ENCODE results near the gene PDIA5.

The PDIA5 gene

DNA sequence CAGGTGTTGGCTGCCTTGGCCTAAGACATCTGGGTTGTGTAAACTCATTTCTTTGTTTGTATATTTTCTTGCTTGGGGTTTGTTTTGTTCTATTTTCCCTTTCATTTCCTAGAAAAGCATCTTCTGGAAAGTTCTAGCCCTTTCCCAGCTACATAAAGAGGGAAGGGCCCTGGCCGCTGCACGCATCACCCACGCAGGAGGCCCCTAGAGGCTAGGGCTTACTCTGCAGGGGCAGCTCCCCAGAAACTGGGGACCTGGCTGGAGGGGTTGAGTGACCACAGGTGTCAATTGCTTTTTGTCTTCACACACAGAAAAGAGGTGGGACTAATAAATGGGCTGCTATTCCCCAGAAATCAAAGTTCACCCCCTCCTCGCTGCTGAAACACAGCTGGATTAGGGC is 52.6 kb downstream of the PDIA5 start:
- no peaks in the 10 kb centered on the region for H3K27me3 Mint-ChIP-seq
- H3K4me1 Mint-ChIP-seq: no peaks in the 10 kb centered on the region
- H3K27ac Mint-ChIP-seq: no peak overlapping the region
- no peak overlapping the region for H3K4me3 Mint-ChIP-seq
- peaks cover 22% of the 10 kb centered on the region for H3K36me3 Mint-ChIP-seq
- ATAC-seq (ENCODE audit: low read depth) (no peak), DNase-seq (ENCODE audit: low spot score in 2 of 2) (no peak)
- H3K9me3 Mint-ChIP-seq: no peaks in the 10 kb centered on the region

DNA sequence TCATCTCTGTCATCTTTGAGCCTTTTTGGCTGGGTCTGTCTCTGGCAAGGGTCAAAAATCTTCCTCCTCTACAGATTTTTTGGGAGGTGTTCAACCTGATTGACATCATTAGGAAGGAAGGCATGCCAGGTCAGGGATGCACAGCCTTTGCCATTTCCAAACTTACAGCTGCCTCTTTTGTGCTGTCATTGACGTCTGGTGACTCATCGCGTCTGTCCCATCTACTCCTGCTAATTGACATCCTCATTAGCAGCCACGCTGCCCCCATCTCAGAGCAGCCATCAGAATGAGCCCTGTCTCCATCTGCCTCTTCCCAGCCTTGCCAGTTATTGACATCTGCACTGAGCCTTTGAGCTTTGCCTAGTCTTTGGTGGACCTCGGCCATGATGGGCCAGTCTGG is 53.0 kb downstream of the PDIA5 start:
- DNase-seq (ENCODE audit: low spot score in 2 of 2) (no peak), ATAC-seq (ENCODE audit: low read depth) (no peak)
- H3K36me3 Mint-ChIP-seq: peaks cover 22% of the 10 kb centered on the region
- H3K27me3 Mint-ChIP-seq: no peaks in the 10 kb centered on the region
- no peaks in the 10 kb centered on the region for H3K9me3 Mint-ChIP-seq
- no peaks in the 10 kb centered on the region for H3K4me1 Mint-ChIP-seq
- no peak overlapping the region for H3K4me3 Mint-ChIP-seq
- H3K27ac Mint-ChIP-seq: no peak overlapping the region

DNA sequence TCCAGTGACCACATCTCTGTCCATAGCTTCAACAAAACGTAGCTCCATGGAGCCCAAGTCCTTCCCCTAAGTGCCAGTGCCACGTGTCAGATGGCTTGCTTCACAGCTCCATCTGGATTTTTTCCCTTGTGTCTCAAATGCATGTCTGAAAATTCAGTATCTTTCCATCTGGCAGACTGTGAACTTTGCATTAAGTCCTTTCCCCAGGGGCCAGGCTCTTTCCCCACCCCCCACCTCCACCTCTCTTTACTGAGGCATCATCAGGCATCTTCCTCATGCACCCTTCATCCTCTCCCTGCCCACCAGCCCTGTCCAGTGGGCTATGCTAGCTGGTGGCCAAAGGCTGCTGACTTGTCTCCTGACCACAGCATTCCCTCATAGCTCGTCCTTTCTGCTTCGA is 53.7 kb downstream of the PDIA5 start:
- no peak for DNase-seq (ENCODE audit: low spot score in 2 of 2)
- Mint-ChIP-seq H3K27ac (no peak overlapping the region), H3K9me3 (no peaks in the 10 kb centered on the region), H3K4me1 (no peaks in the 10 kb centered on the region), H3K36me3 (peaks cover 22% of the 10 kb centered on the region), H3K4me3 (no peak overlapping the region), H3K27me3 (no peaks in the 10 kb centered on the region)
- no peak for ATAC-seq (ENCODE audit: low read depth)

GRCh38 chr3:123122057-123122456 is 55.2 kb downstream of the PDIA5 start:
- DNase-seq (ENCODE audit: low spot score in 2 of 2) (no peak), ATAC-seq (ENCODE audit: low read depth) (no peak)
- H3K27ac Mint-ChIP-seq: no peak overlapping the region
- no peaks in the 10 kb centered on the region for H3K4me1 Mint-ChIP-seq
- H3K36me3 Mint-ChIP-seq: peaks cover 17% of the 10 kb centered on the region
- H3K27me3 Mint-ChIP-seq: no peaks in the 10 kb centered on the region
- no peak overlapping the region for H3K4me3 Mint-ChIP-seq
- H3K9me3 Mint-ChIP-seq: no peaks in the 10 kb centered on the region

GRCh38 chr3:123122525-123123315 is 55.9 kb downstream of the PDIA5 start:
- H3K27ac Mint-ChIP-seq: no peak overlapping the region

DNA sequence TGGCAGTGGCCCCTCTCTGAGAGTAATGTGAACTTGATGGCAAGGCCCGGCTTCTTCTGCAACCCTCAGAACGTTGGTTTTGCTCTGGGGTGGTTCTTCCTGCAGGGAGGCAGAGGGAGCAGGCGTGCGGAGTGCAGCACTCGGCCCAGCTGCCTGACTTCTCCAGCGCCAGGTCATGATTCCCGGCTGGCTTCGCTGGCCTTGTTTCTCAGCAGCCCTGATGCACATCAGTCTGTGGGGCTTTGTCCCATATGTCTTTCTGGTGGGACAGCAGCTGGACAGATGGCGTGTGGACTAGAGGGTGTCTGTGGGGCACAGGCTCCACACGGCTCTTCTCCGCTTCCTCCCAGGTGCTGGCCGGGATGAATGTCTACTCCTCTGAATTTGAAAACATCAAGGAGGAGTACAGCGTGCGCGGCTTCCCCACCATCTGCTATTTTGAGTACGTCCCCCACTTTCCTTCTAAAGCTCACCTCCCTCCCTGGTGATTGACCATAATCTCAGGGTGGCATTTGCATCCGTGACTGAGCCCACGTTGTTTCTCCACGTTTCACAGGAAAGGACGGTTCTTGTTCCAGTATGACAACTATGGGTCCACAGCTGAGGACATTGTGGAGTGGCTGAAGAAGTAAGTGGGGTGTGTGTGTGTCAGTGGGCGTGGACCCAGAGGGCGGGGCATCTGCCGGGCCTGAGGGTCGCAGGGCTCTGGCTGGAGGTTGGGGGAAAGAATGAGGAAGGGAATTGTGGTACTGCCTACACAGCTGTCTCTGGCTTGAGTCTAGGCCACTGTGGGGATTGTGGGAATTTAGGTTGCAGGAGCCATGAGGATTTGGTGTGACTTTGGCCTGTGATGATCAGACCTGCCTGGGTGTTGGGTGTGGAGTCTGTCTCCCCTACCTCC is 57.1 kb downstream of the PDIA5 start:
- peaks cover 13% of the 10 kb centered on the region for H3K36me3 Mint-ChIP-seq
- no peak overlapping the region for H3K4me3 Mint-ChIP-seq

More at GRCh38 chr3:123122525-123123315, 55.9 kb downstream of the PDIA5 start:
- Mint-ChIP-seq H3K9me3 (no peaks in the 10 kb centered on the region), H3K4me1 (no peaks in the 10 kb centered on the region), H3K36me3 (peaks cover 12% of the 10 kb centered on the region), H3K27me3 (no peaks in the 10 kb centered on the region), H3K4me3 (no peak overlapping the region)
- no peak for ATAC-seq (ENCODE audit: low read depth)
- no peak for DNase-seq (ENCODE audit: low spot score in 2 of 2)

GRCh38 chr3:123124971-123125370 is 58.1 kb downstream of the PDIA5 start:
- ATAC-seq (ENCODE audit: low read depth): no peak
- H3K4me1 Mint-ChIP-seq: no peaks in the 10 kb centered on the region
- DNase-seq (ENCODE audit: low spot score in 2 of 2): no peak
- no peaks in the 10 kb centered on the region for H3K27me3 Mint-ChIP-seq
- H3K4me3 Mint-ChIP-seq: no peak overlapping the region
- H3K27ac Mint-ChIP-seq: no peak overlapping the region
- H3K9me3 Mint-ChIP-seq: no peaks in the 10 kb centered on the region
- H3K36me3 Mint-ChIP-seq: peaks cover 14% of the 10 kb centered on the region

More for the DNA sequence above, 57.1 kb downstream of the PDIA5 start:
- no peak for DNase-seq (ENCODE audit: low spot score in 2 of 2)
- no peak overlapping the region for H3K27ac Mint-ChIP-seq
- H3K4me1 Mint-ChIP-seq: no peaks in the 10 kb centered on the region
- H3K9me3 Mint-ChIP-seq: no peaks in the 10 kb centered on the region
- H3K27me3 Mint-ChIP-seq: no peaks in the 10 kb centered on the region
- no peak for ATAC-seq (ENCODE audit: low read depth)

GRCh38 chr3:123126031-123126430 is 59.2 kb downstream of the PDIA5 start:
- Mint-ChIP-seq H3K27me3 (no peaks in the 10 kb centered on the region), H3K36me3 (peaks cover 11% of the 10 kb centered on the region)

GRCh38 chr3:123126653-123127052 is 59.8 kb downstream of the PDIA5 start:
- Mint-ChIP-seq H3K4me1 (no peaks in the 10 kb centered on the region), H3K9me3 (no peaks in the 10 kb centered on the region), H3K36me3 (peaks cover 14% of the 10 kb centered on the region), H3K27me3 (no peaks in the 10 kb centered on the region), H3K27ac (no peak overlapping the region), H3K4me3 (no peak overlapping the region)
- DNase-seq (ENCODE audit: low spot score in 2 of 2) (no peak), ATAC-seq (ENCODE audit: low read depth) (no peak)

More at GRCh38 chr3:123126031-123126430, 59.2 kb downstream of the PDIA5 start:
- no peak overlapping the region for H3K4me3 Mint-ChIP-seq
- no peaks in the 10 kb centered on the region for H3K4me1 Mint-ChIP-seq
- H3K9me3 Mint-ChIP-seq: no peaks in the 10 kb centered on the region
- no peak overlapping the region for H3K27ac Mint-ChIP-seq
- no peak for ATAC-seq (ENCODE audit: low read depth)
- DNase-seq (ENCODE audit: low spot score in 2 of 2): no peak

GRCh38 chr3:123129092-123129491 is 62.3 kb downstream of the PDIA5 start:
- Mint-ChIP-seq H3K27ac (no peak overlapping the region), H3K4me1 (no peaks in the 10 kb centered on the region), H3K4me3 (no peak overlapping the region), H3K9me3 (no peaks in the 10 kb centered on the region), H3K27me3 (no peaks in the 10 kb centered on the region), H3K36me3 (peaks cover 12% of the 10 kb centered on the region)
- ATAC-seq (ENCODE audit: low read depth) (no peak), DNase-seq (ENCODE audit: low spot score in 2 of 2) (no peak)

DNA sequence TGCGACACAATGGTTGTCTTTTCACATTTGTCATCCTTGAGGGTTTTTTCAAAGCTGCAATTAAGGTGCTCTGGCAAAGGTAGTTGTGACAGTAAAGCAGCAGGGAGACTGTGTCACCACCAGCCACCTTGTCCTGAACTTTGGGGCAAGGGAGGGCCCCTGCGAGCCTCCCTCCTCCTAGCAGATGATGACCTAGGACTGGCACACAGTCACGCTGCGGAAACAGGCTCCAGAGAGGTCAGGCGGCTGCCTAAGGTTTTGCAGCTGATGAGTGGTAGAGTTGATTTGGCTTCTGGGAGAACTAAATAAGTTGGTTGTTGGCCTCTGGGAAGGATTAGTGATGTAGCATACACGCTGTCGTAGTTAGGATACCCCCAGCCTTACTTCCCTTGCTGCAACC is 62.7 kb downstream of the PDIA5 start:
- Mint-ChIP-seq H3K27me3 (no peaks in the 10 kb centered on the region), H3K9me3 (no peaks in the 10 kb centered on the region), H3K27ac (no peak overlapping the region), H3K4me1 (no peaks in the 10 kb centered on the region), H3K36me3 (peaks cover 15% of the 10 kb centered on the region), H3K4me3 (no peak overlapping the region)
- no peak for DNase-seq (ENCODE audit: low spot score in 2 of 2)
- no peak for ATAC-seq (ENCODE audit: low read depth)

DNA sequence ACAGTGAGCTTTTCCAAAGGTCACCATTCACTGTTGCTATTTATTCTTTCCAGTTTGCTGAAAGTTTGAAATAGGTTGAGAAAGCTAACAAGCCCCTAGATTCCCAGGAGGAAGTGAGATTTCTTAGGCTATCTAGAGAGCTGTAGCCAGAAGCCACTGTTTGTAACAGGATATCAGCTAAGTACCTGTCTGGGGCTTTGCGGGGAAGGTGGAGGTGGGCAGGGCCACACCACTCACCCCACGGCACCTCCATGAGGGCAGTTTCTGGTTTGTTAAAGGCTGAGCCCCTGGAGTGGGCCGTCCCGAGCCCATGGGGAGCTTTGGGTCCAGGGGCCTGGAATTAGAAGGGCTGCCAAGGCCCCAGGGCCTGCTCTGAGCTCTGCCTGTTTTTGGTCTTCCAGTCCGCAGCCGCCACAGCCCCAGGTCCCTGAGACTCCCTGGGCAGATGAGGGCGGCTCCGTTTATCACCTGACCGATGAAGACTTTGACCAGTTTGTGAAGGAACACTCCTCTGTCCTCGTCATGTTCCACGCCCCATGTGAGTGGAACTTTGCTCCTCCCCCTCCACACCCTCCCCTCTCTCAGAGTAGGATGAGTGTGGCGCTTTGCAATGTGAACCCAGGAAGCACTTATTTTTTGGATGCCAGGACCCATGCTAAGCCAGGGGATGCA is 63.4 kb downstream of the PDIA5 start:
- no peak for DNase-seq (ENCODE audit: low spot score in 2 of 2)
- Mint-ChIP-seq H3K27me3 (no peaks in the 10 kb centered on the region), H3K9me3 (no peaks in the 10 kb centered on the region), H3K36me3 (peaks cover 12% of the 10 kb centered on the region), H3K4me3 (no peak overlapping the region), H3K27ac (no peak overlapping the region), H3K4me1 (no peaks in the 10 kb centered on the region)
- no peak for ATAC-seq (ENCODE audit: low read depth)

GRCh38 chr3:123134671-123135070 is 67.8 kb downstream of the PDIA5 start:
- Mint-ChIP-seq H3K4me3 (no peak overlapping the region), H3K4me1 (no peaks in the 10 kb centered on the region), H3K9me3 (no peaks in the 10 kb centered on the region), H3K36me3 (peaks cover 9% of the 10 kb centered on the region), H3K27me3 (no peaks in the 10 kb centered on the region), H3K27ac (no peak overlapping the region)
- ATAC-seq (ENCODE audit: low read depth): no peak
- no peak for DNase-seq (ENCODE audit: low spot score in 2 of 2)

DNA sequence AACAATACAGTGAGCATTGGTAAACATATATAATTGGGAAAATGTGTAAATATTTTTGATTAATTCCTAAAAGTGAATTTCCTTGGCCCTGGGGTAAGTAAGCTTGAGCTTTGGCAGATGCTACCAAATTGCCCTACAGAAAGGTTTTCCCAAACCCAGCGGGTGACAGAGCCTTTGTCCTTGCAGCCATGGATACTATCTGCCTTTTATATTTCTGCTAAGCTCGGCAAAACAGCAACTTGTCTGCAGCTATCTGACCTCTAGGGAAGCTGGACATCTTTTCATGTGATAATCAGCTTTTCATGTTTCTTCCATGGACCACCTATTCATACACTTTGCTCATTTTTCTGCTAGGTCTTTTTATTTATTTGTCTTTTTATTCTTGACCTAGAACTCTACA is 70.2 kb downstream of the PDIA5 start:
- H3K9me3 Mint-ChIP-seq: no peaks in the 10 kb centered on the region
- no peaks in the 10 kb centered on the region for H3K4me1 Mint-ChIP-seq
- peaks cover 5% of the 10 kb centered on the region for H3K36me3 Mint-ChIP-seq
- no peak for DNase-seq (ENCODE audit: low spot score in 2 of 2)
- H3K27ac Mint-ChIP-seq: no peak overlapping the region
- H3K27me3 Mint-ChIP-seq: no peaks in the 10 kb centered on the region
- ATAC-seq (ENCODE audit: low read depth): no peak
- no peak overlapping the region for H3K4me3 Mint-ChIP-seq
